ENCODE results near the gene ALG12.

The ALG12 gene

GRCh38 chr22:49961005-49961600 lies 42.9 kb upstream of the ALG12 start:
- ChIA-PET CTCF (interaction anchor here (1.1 kb wide), 1 partner anchor 10 kb away, joined by 3 read pairs; no protein-coding TSS in a partner anchor), POLR2A (ENCODE audit: low non-redundant PET) (no interaction called here)
- no peak for TF ChIP-seq CTCF (conservative IDR thresholded peaks at IDR 0.05; ENCODE audit: low read depth)
- peak overlapping the region; percentile 92 for H3K27ac ChIP-seq
- DNase-seq (ENCODE audit: low spot score): no peak

GRCh38 chr22:49960159-49961004 lies 42.1 kb upstream of the ALG12 start, which contains the start of gene PIM3:
PIM3 (plus strand) TSS chr22:49960772; CDS start chr22:49960948, 176 bp downstream.
- no peak for TF ChIP-seq CTCF (conservative IDR thresholded peaks at IDR 0.05; ENCODE audit: low read depth)
- peak within 1 kb of the TSS; percentile 92 for H3K27ac ChIP-seq
- ChIA-PET POLR2A (ENCODE audit: low non-redundant PET) (interaction anchor here (1.1 kb wide), 1 partner anchor 9 kb away, joined by 3 read pairs; no protein-coding TSS in a partner anchor), CTCF (no interaction called here)
- peak; percentile 83 for DNase-seq (ENCODE audit: low spot score)

- DNase-seq (ENCODE audit: low spot score): peak; percentile 38
- H3K27ac ChIP-seq: peak overlapping the region; percentile 92
- ChIA-PET POLR2A (ENCODE audit: low non-redundant PET) (interaction anchor here (1.1 kb wide), 1 partner anchor 8 kb away, joined by 3 read pairs; no protein-coding TSS in a partner anchor), CTCF (interaction anchor here (0.8 kb wide), 1 partner anchor 29 kb away, joined by 4 read pairs; no protein-coding TSS in a partner anchor)
- no peak for TF ChIP-seq CTCF (conservative IDR thresholded peaks at IDR 0.05; ENCODE audit: low read depth)
Observed at GRCh38 chr22:49959782-49960158, 41.5 kb upstream of the ALG12 start.

GRCh38 chr22:49958931-49959781 lies 40.9 kb upstream of the ALG12 start:
- CTCF ChIA-PET: interaction anchor here (0.8 kb wide), 1 partner anchor 28 kb away, joined by 4 read pairs; no protein-coding TSS in a partner anchor
- DNase-seq (ENCODE audit: low spot score): no peak
- no peak for TF ChIP-seq CTCF (conservative IDR thresholded peaks at IDR 0.05; ENCODE audit: low read depth)
- H3K27ac ChIP-seq: peak overlapping the region; percentile 92
- POLR2A ChIA-PET (ENCODE audit: low non-redundant PET): interaction anchor here (1.1 kb wide), 1 partner anchor 8 kb away, joined by 3 read pairs; no protein-coding TSS in a partner anchor

GRCh38 chr22:49958366-49958921 lies 40.2 kb upstream of the ALG12 start:
- CTCF ChIA-PET: no interaction called here
- no peak for DNase-seq (ENCODE audit: low spot score)
- no peak for TF ChIP-seq CTCF (conservative IDR thresholded peaks at IDR 0.05; ENCODE audit: low read depth)
- POLR2A ChIA-PET (ENCODE audit: low non-redundant PET): no interaction called here
- H3K27ac ChIP-seq: peak overlapping the region; percentile 92
